Fibroblast of skin of left biceps (primary cell): Measurements from ENCODE around the gene GSG1L.

Source experiments
- DNase-seq, 2 experiments: peaks; one replicate each; pipeline ENCODE4 v3.0.0-alpha.2; 2013; ENCODE audit warnings: low read depth in 2 of 2

The GSG1L gene

DNA sequence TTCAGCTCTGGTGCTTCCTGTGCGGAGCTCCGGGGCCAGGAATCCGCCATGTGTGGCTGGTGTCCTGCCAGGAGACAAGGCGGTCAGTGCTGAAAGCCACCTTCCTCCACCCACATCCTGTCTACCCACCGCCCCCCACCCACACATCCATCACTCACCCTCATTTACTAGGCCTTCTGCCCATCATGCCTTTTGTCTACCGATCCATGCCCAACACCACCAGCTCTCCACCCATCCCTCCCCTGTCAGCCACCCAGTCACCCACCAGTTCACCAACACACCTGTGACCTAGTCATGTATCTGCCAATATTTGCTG, 272.2 kb downstream of the GSG1L start:
- DNase-seq: no peak

DNA sequence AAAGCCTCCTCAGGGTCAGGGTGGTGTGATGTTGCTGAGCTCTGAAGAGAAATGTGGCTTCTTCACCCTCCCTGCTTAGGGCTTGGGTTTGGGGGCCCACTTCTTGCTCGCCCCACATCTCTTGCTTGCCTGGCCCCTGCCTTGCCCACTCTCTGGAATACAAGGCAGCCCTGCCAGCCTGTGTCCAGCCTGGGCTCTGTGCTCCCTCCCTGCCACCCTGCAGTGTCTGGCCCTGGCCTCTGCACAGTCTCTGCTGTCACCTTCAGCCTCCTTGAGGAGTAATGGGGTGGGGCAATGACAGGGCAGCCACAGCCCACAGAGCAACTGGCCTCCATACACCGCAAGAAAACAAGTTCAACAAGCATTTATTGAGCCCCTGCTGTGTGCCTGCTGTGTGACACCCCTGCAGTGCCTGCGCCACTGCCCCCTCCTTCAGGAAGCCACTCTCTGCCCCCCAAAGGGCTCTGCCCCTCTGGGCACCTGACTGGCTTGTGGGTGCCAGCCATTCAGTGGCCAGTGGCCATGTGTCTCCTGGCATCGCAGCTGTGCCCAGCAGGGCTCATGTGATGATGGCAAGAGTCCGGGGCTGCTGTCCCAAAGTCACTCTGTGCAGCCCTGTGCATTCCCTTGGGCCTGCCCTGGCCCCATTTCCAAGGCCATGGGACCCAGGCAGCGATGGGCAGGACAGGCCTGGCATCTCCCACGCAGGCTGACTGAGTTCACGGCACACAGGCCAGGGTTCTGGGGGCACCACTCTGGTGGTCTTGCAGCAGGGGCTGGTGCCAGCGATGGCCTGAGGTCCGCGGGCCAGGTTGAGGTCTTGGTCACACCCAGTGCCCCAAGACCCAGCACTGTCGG, 272.7 kb downstream of the GSG1L start:
- DNase-seq: no peak

DNA sequence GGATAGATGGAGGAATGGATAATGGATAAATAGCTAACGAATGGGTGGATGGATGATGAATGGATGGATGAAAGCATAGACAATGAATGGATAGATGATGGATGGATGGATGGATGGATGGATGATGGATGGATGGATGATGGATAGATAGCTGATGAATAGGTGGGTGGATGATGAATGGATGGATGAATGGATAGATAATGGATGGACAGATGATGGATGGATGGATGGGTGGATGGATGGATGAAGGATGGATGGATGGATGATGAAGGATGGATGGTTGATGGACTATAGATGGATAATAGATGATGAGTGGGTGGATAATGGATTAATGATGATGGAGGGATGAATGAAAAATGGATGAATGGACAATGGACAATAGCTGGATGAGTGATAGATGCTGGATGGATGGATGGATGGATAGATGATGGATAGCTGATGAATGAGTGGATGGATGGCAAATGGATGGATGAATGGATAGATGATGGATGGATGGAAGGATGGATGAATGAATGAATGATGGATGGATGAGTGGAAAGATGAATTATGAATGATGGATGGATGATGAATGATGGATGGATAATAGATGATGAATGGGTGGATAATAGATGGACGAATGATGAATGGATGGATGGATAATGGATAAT, 273.8 kb downstream of the GSG1L start:
- DNase-seq: no peak

DNA sequence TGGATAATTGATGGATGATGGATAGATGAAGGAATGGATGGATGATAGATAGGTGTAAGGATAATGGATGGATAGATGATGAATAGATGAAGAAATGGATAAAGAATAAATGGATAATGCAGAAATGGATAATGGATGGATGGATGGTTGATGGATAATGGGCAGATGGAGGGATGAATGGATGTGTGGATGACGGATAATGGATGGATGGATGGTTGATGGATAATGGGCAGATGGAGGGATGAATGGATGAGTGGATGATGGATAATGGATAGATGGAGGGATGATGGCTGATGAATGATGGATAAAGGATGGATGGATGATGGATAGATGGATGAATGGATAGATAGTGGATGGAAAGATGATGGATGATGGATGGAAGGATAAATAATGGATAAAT, 274.4 kb downstream of the GSG1L start:
- no peak for DNase-seq

DNA sequence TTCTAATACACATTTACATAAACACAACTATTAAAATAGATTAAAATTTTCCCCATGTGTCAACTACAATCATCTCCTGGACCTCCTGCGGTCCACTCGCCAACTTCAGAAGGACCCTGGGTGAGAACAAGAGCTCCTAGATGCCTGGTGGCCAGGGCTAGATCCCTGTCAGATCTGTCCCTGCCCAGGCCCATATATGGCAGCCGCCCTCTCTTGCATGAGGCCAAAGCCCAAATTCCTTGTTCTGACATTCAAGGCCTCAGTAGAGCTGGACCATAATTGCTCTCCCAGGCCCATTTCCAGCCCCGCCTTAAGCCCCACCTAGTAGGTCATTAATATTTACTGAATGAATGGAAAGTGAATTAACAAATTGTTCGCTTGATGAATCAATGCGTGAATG, 275.8 kb downstream of the GSG1L start:
- no peak for DNase-seq

DNA sequence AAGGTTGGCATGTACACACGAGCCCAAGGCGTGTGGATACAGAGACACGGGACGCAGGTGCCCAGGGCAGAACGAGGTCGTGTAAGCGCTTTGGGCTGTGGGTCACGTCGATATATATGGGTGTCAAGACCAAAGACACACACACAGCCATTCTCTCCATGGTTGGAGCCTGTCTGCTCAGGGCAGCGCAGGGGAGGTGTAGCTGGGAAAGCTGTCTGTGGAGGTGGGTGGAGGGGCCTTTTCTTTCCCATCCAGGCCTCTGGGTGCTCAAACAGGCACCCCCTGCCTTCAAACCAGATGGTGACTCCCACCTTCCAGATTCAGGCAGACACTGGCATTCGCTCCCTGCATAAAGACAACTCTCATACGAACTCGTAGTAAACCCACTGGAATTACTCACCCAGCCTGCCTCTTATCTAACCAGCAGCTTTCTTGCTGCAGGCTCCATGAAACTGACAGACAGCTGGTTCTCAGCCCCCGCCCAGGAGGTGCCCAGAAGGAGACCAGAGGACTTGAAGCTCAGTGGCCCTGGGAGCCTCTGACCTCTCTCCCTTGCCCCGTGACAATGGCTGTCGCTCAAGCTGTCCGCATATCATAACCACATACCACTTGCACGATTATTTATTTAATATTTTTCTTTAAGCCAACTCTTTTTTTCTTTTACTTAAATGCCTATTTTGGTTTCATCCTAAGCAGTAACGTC, 276.4 kb downstream of the GSG1L start:
- DNase-seq: no peak

DNA sequence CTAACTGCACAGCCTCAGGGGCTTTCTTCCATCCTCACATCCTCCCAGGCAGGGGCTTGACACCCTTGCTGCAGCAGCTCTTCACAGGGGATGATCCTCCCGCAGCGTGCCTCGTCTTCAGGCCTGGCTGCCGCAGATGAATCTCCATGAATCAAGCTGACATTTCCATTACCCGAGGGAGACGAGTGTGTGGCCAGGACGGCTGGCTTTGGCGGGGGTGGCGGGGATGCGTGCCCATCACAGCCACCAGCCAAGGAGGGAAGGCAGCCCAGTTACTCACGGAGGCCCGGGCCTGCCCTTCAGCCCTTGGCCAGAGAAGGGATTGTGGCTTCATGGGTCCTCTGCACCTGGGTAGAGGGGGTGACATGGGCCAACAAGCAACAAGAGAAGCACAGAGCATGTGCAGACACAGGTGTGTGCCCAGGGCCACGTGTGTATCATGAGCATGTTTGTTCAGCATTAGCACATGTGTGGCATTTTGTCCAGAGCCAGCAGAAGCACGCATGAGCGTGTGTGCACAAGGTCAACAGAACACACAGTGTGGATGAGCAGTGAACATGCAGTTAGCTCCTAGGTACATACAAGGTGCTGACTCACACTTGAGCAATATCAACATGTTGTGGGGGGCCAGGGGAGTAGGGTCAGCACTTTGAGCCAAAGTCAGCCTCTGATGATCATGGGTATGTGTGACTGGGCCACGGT, 277.1 kb downstream of the GSG1L start:
- no peak for DNase-seq

DNA sequence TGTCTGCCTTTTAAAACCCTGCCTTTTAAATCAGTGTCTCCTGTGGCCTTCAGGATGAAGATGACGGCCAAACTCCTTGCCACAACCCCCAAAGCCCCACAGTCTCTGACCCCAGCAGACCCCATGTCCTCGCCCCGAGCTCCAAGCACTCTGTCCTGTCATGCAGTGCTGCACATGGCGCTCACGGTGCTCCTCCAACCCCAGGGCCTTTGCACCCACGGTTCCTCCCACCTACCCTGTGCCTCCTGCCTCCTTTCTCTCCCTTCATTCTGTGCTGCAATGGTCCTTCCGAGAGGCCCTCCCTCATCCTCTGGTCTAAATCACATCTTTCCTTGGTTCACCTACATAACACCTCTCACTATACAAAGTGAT, 278.2 kb downstream of the GSG1L start:
- no peak for DNase-seq

DNA sequence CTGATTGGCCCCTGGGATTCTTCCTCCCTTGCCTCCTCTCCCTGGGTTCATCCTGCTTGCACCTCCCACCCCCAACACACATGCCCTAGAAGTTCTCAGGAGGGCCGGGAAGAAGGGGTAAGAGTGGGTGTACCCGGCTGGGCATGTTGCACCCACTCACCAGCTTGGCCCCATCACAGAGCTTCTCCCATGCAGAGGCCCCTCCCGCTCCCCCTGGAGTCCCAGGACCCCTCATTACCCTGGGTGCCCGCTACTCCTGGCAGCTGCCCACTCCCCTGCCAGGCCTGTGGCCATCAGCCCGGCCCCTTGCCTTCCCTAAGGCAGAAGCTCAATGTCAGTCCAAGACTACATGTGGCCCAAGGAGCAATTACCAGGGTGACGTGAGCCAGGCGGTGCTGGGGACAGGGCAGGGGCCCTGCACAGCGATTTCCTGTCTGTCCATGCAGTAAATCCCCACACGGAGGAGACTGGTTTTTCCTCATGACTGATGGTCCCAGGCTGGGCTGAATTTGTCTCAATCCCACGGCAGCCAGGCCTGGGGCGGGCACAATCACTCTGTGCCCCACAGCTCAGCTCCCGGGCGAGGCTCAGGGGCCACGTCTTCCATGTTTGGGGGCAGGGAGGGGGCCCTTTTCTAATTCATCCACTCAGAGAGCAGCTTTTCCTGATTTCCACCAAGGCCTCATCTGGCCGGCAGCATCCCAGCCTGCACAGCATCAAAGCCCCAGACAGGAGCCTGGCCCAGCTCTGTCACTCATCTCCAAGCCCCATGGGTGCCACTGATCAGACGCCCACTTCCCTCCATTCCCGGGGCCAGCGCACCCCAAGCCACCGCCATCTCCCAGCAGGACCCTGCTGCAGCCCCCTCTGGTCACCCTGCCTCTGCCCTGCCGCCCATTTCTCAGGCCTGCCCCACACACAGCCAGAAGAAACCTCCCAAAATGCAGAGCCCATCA, 278.9 kb downstream of the GSG1L start:
- no peak for DNase-seq

DNA sequence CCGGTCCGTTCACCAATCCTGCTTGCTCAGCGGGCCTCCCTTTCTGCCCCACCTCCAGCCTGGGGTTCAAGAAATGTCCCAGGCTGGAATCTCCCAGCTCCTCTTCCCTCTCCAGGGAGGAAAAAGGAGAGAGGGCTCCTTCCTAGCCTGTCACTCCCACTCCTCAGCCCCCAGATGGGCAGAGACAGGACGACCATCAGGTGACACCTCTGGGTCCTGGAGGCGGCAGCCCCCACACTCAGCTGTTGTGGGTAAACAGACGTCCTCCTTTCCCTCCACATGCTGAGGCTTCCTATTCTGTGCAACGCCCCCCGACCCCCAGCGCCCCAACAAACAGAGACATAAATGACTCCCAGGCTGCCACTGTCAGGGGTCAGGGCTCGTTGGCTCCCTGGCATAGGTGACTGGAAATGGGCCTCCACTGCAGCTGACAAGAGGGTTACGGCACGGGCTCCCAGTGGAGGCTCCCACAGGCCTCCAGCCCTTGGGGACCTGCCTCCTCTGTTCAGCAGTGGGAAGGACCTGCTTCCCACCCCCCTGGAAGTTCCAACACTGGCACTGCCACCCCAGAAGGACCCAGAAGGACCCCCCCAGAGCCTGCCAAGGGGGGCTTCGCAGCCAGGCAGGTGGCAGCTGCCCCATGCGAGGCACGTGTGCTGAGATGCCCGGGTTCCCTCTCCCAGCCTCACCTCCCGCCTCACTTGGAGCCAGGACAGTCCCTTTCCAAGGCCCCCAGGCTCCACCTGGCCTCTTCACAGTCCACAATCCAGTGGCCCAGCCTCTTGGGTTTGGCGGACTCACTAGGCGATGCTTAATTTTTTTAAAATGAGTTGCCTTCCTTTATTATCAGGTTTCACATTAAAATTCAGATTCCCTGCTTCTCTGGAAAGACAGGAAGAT, 281.3 kb downstream of the GSG1L start:
- no peak for DNase-seq

DNA sequence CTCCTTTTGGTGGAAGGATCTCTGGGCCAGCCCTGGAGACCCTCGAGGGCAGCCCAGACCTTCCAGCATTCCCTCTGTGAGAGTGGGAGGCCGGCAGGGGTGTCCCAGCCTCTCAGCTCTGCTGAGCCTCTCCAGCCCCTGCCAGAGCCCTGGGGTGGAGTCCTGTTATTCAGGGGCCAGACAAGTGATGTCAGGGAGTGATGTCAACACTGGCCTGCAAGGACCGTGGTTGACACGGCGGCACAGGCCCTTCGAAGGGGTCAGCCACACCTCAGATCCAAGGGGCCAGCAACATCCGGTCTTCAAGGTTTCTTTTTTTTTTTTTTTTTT, 282.4 kb downstream of the GSG1L start:
- no peak for DNase-seq

DNA sequence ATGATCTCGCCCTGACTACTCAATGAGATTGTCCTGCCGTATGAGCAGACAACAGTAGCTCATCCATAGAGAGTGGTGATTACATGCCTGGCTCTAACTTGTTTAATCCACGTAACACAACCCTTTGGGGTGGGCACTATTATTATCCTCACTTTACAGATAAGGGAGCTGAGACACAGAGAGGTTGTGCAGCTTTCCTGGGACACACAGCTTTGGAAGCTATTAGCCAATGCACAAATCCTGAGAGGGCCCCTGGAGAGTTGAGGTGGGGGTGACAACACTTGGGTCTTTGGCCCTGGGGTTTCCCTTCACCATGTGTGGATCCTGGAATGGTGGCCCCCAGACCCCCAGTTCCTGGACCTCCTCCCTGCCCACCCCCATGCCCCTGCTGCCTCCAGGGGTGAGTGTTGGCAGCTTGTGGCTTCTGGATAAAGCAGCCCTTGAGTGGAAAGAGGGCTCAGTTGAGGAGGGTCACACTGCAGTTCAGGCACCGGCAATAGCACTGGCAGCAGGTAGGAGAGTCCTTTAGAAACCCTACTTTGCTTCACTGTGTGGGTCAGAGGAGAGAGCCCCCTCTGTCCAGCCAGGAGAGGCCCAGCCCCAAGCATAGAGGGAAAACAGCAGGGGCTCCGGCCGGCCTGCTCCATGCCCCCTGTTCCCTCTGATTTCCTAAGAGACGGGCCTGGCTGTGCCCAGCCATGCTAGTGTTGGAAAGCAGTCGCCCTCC, 282.9 kb downstream of the GSG1L start:
- DNase-seq: no peak

DNA sequence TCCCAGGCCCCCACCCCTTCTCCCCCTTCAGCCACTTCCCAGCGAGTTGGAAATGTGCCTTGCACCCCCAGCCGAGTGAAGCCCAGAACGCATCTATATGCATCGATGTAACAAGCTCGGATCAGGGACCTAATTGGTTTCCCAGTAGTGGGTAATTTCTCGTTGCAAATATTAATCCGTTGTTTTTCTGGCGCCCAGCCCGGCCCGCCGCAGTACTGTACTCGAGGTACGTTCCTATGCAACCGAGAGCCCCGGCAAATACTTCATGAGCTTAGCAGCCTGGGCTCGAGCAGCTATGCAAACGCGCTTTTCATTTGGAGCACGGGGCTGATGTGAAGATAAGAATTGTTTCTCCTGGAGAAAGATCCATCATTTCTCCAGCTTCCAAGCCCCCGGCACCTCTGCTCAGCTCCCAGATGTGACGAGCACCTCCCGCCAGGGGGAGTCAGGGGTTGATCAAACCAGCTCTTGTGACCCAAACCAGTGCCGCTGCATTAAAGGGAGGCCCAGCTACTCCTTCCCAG, 283.8 kb downstream of the GSG1L start:
- no peak for DNase-seq

DNA sequence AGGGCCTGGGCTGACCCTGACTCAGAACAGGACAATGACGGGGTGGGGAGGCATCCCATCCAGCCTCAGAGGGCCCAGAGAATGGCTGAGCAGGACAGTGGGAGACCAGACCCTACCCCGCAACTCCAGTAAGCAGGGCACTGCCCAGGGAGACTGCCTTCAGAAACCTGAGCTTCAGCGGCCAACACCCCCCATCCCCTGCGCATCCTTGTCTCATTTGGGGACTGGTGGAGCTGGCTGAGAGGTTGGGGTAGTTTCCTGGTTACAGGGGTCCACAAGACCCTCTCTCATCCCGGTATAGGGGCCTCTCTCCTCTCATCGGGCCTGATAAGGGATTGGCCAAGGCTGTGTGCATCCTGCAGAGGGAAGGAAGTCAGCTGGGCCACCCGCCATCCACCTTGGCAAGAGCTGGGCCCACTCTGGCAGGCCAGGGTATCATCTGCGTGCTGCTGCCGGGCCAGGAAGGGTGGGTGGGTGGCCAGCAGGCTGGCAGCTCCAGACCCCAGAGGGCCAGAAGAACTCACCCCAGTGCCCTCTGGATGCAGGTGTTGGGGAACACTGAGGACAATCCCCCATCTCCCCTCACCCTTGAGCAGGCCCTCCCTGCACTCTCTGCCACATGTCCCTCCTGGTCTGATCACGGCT, 284.5 kb downstream of the GSG1L start:
- DNase-seq: no peak

DNA sequence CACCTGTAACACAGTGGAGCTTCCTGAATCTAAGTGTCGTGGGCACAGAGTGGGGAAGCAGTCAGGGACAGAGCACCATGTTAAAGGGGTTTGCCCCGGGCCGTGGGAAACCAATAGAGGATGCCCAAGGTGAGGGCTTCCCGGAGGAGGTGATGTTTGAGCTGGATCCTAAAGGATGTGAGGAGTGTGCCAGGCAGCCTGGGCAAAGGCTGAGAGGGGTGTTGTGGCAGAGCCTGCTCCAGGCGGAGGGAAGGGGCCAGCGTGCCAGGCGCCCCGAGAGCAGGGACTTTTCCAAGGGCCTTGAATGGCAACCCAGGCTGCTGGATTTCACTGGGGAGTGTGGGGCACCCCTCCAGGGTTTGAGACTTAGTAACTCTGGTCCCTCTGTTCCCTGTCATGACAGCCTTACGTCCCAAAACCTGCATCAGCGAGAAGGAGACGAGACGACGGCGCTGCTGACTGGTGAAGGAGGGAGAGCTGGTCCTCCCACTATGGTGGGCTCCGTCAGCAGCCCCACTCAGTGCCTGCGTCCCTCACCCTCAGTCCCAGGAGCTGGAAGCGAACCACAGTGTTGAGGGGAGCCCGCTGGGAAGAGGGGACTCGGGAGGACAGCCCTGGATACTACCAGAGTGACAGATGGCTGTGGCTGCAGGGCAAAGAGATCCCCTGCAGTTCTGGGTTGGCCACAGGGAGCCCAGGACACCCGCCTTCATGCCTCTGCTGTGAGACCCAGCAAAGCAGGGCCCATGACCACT, 285.2 kb downstream of the GSG1L start:
- DNase-seq: no peak

DNA sequence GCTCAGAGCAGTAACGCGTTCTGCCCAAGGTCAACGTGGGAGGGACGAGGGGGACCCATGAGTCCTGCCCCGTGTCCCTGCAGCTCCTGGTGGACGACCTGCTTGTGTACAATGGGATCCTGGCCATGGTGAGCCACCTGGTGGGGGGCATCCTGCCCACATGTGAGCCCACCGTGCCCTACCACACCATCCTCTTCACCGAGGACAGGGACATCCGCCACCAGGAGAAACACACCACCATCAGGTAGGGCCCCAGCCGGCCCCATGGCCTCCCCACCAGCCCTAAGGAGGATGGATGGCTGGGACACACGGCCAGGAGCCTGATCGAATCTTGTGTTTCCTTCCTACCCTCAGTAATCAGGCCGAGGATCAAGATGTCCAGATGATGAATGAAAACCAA, 286.0 kb downstream of the GSG1L start:
- no peak for DNase-seq

DNA sequence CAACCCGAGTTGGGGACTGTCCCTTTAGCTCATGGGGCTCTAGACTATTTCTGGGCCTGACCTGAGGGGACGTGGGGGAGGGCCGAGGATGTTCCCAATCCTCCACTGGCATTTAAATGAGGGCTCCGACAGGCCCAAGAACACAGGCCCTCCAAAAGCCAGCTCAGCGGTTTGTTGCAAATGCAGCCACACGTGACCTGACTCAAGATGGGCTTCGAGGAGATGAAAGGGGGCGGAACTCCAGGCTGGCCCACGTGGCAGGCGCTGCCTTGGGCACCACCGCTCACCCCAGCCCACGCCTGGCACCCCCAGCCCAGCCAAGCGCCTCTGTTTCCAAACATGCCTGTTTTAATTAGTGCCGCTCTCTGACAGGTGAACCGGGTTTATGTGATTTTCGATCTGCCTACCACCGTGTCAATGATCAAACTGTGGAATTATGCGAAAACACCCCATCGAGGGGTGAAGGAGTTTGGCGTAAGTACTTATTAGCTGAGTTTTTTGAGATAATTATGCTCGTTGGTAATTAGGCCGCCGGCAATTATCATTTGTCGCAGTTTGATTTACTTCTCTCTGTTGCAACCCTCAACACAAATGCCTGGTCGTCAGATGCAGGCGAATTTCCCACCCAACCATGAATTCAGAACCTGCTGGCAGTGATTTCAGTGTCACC, 286.8 kb downstream of the GSG1L start:
- no peak for DNase-seq

DNA sequence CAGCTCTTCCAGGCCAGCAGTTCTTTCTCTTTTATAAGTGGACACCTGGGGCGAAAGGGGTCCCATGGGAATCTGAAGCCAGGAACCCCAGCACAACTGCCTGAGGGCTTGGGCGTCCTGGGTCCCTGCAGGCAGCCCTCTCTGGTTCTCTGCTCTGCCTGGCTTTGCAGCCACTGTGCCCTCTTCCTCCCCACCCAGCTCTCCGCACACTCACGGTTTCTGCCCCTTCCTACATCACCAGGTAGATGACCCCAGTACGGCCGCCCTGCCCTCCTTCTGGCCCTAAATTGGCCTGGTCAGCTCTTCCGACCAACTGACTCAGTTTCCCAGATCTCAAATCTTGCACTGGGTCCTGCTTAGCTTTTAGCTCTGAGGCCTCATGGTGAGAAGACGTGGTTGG, 288.3 kb downstream of the GSG1L start:
- no peak for DNase-seq
